ENCODE measurements around the gene RADIL.
"Not testable (repeated sequence)": the region's sequence is repeated elsewhere in the genome, so short reads cannot be mapped to it uniquely, and the experiment has no call there.

Gene RADIL

GRCh38 chr7:4904346-4904745, 20.8 kb upstream of the RADIL start:
- H3K4me3 ChIP-seq (ENCODE audit: low read length in 2 of 2): no peak overlapping the region
- H3K27me3 ChIP-seq (ENCODE audit: control insufficient read depth in 1 of 2, insufficient read depth in 2 of 2, low read length in 2 of 2): peaks cover 6 to 7% of the 10 kb centered on the region in 2 donors
- no peak overlapping the region for H3K27ac ChIP-seq (ENCODE audit: low read length)
- no peaks in the 10 kb centered on the region for H3K4me1 ChIP-seq (ENCODE audit: control insufficient read depth, insufficient read depth, low read length)
- H3K36me3 ChIP-seq (ENCODE audit: control insufficient read depth in 2 of 2, insufficient read depth in 2 of 2, low read length in 2 of 2): no peaks in the 10 kb centered on the region
- H3K9ac ChIP-seq (ENCODE audit: low read length in 2 of 2): no peak overlapping the region
- H3K9me3 ChIP-seq (ENCODE audit: control insufficient read depth in 2 of 2, low read length in 2 of 2): no peaks in the 10 kb centered on the region

GRCh38 chr7:4895766-4896165, 12.2 kb upstream of the RADIL start:
- Histone ChIP-seq H3K9me3 (ENCODE audit: control insufficient read depth in 2 of 2, low read length in 2 of 2) (peaks cover 0 to 5% of the 10 kb centered on the region in 2 donors), H3K27me3 (ENCODE audit: control insufficient read depth in 1 of 2, insufficient read depth in 2 of 2, low read length in 2 of 2) (peaks cover 0 to 5% of the 10 kb centered on the region in 2 donors), H3K4me3 (ENCODE audit: low read length in 2 of 2) (no peak overlapping the region), H3K36me3 (ENCODE audit: control insufficient read depth in 2 of 2, insufficient read depth in 2 of 2, low read length in 2 of 2) (no peaks in the 10 kb centered on the region), H3K4me1 (ENCODE audit: control insufficient read depth, insufficient read depth, low read length) (no peaks in the 10 kb centered on the region), H3K27ac (ENCODE audit: low read length) (no peak overlapping the region), H3K9ac (ENCODE audit: low read length in 2 of 2) (no peak overlapping the region)

- H3K4me1 ChIP-seq (ENCODE audit: control insufficient read depth, insufficient read depth, low read length): no peaks in the 10 kb centered on the region
- H3K36me3 ChIP-seq (ENCODE audit: control insufficient read depth in 2 of 2, insufficient read depth in 2 of 2, low read length in 2 of 2): no peaks in the 10 kb centered on the region
- H3K27ac ChIP-seq (ENCODE audit: low read length): no peak overlapping the region
- no peak overlapping the region for H3K4me3 ChIP-seq (ENCODE audit: low read length in 2 of 2)
- no peaks in the 10 kb centered on the region for H3K27me3 ChIP-seq (ENCODE audit: control insufficient read depth in 1 of 2, insufficient read depth in 2 of 2, low read length in 2 of 2)
- peaks cover 0 to 5% of the 10 kb centered on the region in 2 donors for H3K9me3 ChIP-seq (ENCODE audit: control insufficient read depth in 2 of 2, low read length in 2 of 2)
- H3K9ac ChIP-seq (ENCODE audit: low read length in 2 of 2): no peak overlapping the region
These were observed 11.0 kb upstream of the RADIL start for GRCh38 chr7:4894482-4894881.

- no peak overlapping the region for H3K9ac ChIP-seq (ENCODE audit: low read length in 2 of 2)
- no peaks in the 10 kb centered on the region for H3K4me1 ChIP-seq (ENCODE audit: control insufficient read depth, insufficient read depth, low read length)
- H3K9me3 ChIP-seq (ENCODE audit: control insufficient read depth in 2 of 2, low read length in 2 of 2): peaks cover 0 to 5% of the 10 kb centered on the region in 2 donors
- H3K27me3 ChIP-seq (ENCODE audit: control insufficient read depth in 1 of 2, insufficient read depth in 2 of 2, low read length in 2 of 2): no peaks in the 10 kb centered on the region
- H3K27ac ChIP-seq (ENCODE audit: low read length): no peak overlapping the region
- no peak overlapping the region for H3K4me3 ChIP-seq (ENCODE audit: low read length in 2 of 2)
- no peaks in the 10 kb centered on the region for H3K36me3 ChIP-seq (ENCODE audit: control insufficient read depth in 2 of 2, insufficient read depth in 2 of 2, low read length in 2 of 2)
These were observed 10.5 kb upstream of the RADIL start for GRCh38 chr7:4893929-4894475.

- H3K9me3 ChIP-seq (ENCODE audit: control insufficient read depth in 2 of 2, low read length in 2 of 2): not testable (repeated sequence)
These were observed 9.7 kb upstream of the RADIL start for GRCh38 chr7:4893188-4893587.

GRCh38 chr7:4891522-4891921, 8.0 kb upstream of the RADIL start:
- H3K4me1 ChIP-seq (ENCODE audit: control insufficient read depth, insufficient read depth, low read length); H3K9me3 ChIP-seq (ENCODE audit: control insufficient read depth in 2 of 2, low read length in 2 of 2); H3K36me3 ChIP-seq (ENCODE audit: control insufficient read depth in 2 of 2, insufficient read depth in 2 of 2, low read length in 2 of 2); H3K9ac ChIP-seq (ENCODE audit: low read length in 2 of 2); H3K27ac ChIP-seq (ENCODE audit: low read length); H3K4me3 ChIP-seq (ENCODE audit: low read length in 2 of 2); H3K27me3 ChIP-seq (ENCODE audit: control insufficient read depth in 1 of 2, insufficient read depth in 2 of 2, low read length in 2 of 2): not testable (repeated sequence)

More at GRCh38 chr7:4893188-4893587, 9.7 kb upstream of the RADIL start:
- not testable (repeated sequence) for H3K4me1 ChIP-seq (ENCODE audit: control insufficient read depth, insufficient read depth, low read length); H3K4me3 ChIP-seq (ENCODE audit: low read length in 2 of 2); H3K36me3 ChIP-seq (ENCODE audit: control insufficient read depth in 2 of 2, insufficient read depth in 2 of 2, low read length in 2 of 2); H3K27me3 ChIP-seq (ENCODE audit: control insufficient read depth in 1 of 2, insufficient read depth in 2 of 2, low read length in 2 of 2); H3K9ac ChIP-seq (ENCODE audit: low read length in 2 of 2); H3K27ac ChIP-seq (ENCODE audit: low read length)

GRCh38 chr7:4889682-4890081, 6.2 kb upstream of the RADIL start:
- Histone ChIP-seq H3K36me3 (ENCODE audit: control insufficient read depth in 2 of 2, insufficient read depth in 2 of 2, low read length in 2 of 2) (no peaks in the 10 kb centered on the region), H3K27me3 (ENCODE audit: control insufficient read depth in 1 of 2, insufficient read depth in 2 of 2, low read length in 2 of 2) (no peaks in the 10 kb centered on the region), H3K4me3 (ENCODE audit: low read length in 2 of 2) (no peak overlapping the region), H3K4me1 (ENCODE audit: control insufficient read depth, insufficient read depth, low read length) (no peaks in the 10 kb centered on the region), H3K9me3 (ENCODE audit: control insufficient read depth in 2 of 2, low read length in 2 of 2) (peaks cover 0 to 5% of the 10 kb centered on the region in 2 donors), H3K27ac (ENCODE audit: low read length) (no peak overlapping the region), H3K9ac (ENCODE audit: low read length in 2 of 2) (no peak overlapping the region)

GRCh38 chr7:4888161-4888560, 4.6 kb upstream of the RADIL start:
- Histone ChIP-seq H3K36me3 (ENCODE audit: control insufficient read depth in 2 of 2, insufficient read depth in 2 of 2, low read length in 2 of 2) (no peaks in the 10 kb centered on the region), H3K27ac (ENCODE audit: low read length) (no peak overlapping the region), H3K9ac (ENCODE audit: low read length in 2 of 2) (no peak overlapping the region), H3K27me3 (ENCODE audit: control insufficient read depth in 1 of 2, insufficient read depth in 2 of 2, low read length in 2 of 2) (no peaks in the 10 kb centered on the region), H3K4me1 (ENCODE audit: control insufficient read depth, insufficient read depth, low read length) (peaks cover 2% of the 10 kb centered on the region), H3K9me3 (ENCODE audit: control insufficient read depth in 2 of 2, low read length in 2 of 2) (no peaks in the 10 kb centered on the region), H3K4me3 (ENCODE audit: low read length in 2 of 2) (no peak overlapping the region)

- no peaks in the 10 kb centered on the region for H3K27me3 ChIP-seq (ENCODE audit: control insufficient read depth in 1 of 2, insufficient read depth in 2 of 2, low read length in 2 of 2)
- no peak overlapping the region for H3K27ac ChIP-seq (ENCODE audit: low read length)
- no peak overlapping the region for H3K9ac ChIP-seq (ENCODE audit: low read length in 2 of 2)
- H3K4me1 ChIP-seq (ENCODE audit: control insufficient read depth, insufficient read depth, low read length): peaks cover 16% of the 10 kb centered on the region
- no peaks in the 10 kb centered on the region for H3K36me3 ChIP-seq (ENCODE audit: control insufficient read depth in 2 of 2, insufficient read depth in 2 of 2, low read length in 2 of 2)
- H3K4me3 ChIP-seq (ENCODE audit: low read length in 2 of 2): no peak overlapping the region
- no peaks in the 10 kb centered on the region for H3K9me3 ChIP-seq (ENCODE audit: control insufficient read depth in 2 of 2, low read length in 2 of 2)
These were observed 3.2 kb upstream of the RADIL start for GRCh38 chr7:4886671-4887070.

- Histone ChIP-seq H3K9ac (ENCODE audit: low read length in 2 of 2) (no peak overlapping the region), H3K27ac (ENCODE audit: low read length) (no peak overlapping the region), H3K27me3 (ENCODE audit: control insufficient read depth in 1 of 2, insufficient read depth in 2 of 2, low read length in 2 of 2) (no peaks in the 10 kb centered on the region), H3K9me3 (ENCODE audit: control insufficient read depth in 2 of 2, low read length in 2 of 2) (no peaks in the 10 kb centered on the region), H3K4me1 (ENCODE audit: control insufficient read depth, insufficient read depth, low read length) (peaks cover 17% of the 10 kb centered on the region), H3K36me3 (ENCODE audit: control insufficient read depth in 2 of 2, insufficient read depth in 2 of 2, low read length in 2 of 2) (no peaks in the 10 kb centered on the region), H3K4me3 (ENCODE audit: low read length in 2 of 2) (no peak overlapping the region)
These were observed 1.8 kb upstream of the RADIL start for GRCh38 chr7:4885317-4885807.

GRCh38 chr7:4884164-4884563, 648 bp upstream of the RADIL start:
- no peaks in the 10 kb centered on the region for H3K9me3 ChIP-seq (ENCODE audit: control insufficient read depth in 2 of 2, low read length in 2 of 2)
- H3K9ac ChIP-seq (ENCODE audit: low read length in 2 of 2): no peak overlapping the region
- H3K4me3 ChIP-seq (ENCODE audit: low read length in 2 of 2): no peak overlapping the region
- H3K27me3 ChIP-seq (ENCODE audit: control insufficient read depth in 1 of 2, insufficient read depth in 2 of 2, low read length in 2 of 2): no peaks in the 10 kb centered on the region
- H3K27ac ChIP-seq (ENCODE audit: low read length): no peak overlapping the region
- peaks cover 20% of the 10 kb centered on the region for H3K4me1 ChIP-seq (ENCODE audit: control insufficient read depth, insufficient read depth, low read length)
- H3K36me3 ChIP-seq (ENCODE audit: control insufficient read depth in 2 of 2, insufficient read depth in 2 of 2, low read length in 2 of 2): no peaks in the 10 kb centered on the region
